Left ventricle myocardium inferior (tissue), 1 donor: ENCODE results near the gene POLG. TPM values are rescaled to one million over a fixed set of nuclear protein-coding genes. Genes with fewer than 3 reads are reported as not detected.
A peak's percentile ranks its signal among the peaks of the same experiment; 100 is the strongest.

Experiments used
- DNase-seq: peaks from one replicate; pipeline ENCODE4 v3.0.0-alpha.2; 2020
- H3K27ac ChIP-seq: fragments of 200-600 bp; replicated peaks from 2 replicates; pipeline ENCODE4 v1.8.0; 2021
- H3K27me3 ChIP-seq: fragments of 200-600 bp; 2 replicates; pipeline ENCODE4 v1.8.0; 2021; ENCODE audit warnings: low read depth
- H3K36me3 ChIP-seq: fragments of 200-600 bp; 2 replicates; pipeline ENCODE4 v1.8.0; 2021
- H3K4me1 ChIP-seq: fragments of 200-600 bp; 2 replicates; pipeline ENCODE4 v1.8.0; 2021
- H3K4me3 ChIP-seq: fragments of 200-600 bp; 2 replicates; pipeline ENCODE4 v1.8.0; 2021; ENCODE audit warnings: mild to moderate bottlenecking, moderate library complexity
- H3K9me3 ChIP-seq: fragments of 200-600 bp; replicated peaks from 2 replicates; pipeline ENCODE4 v1.8.0; 2021
- intact Hi-C: fragments of 100-400 bp; cut with micrococcal nuclease; formaldehyde crosslinking; loops from one replicate; pipeline ENCODE4 v1.11.0; 2022
- total RNA-seq: library from RNA; stranded (reverse); fragmentation: NEBNext Ultra II Directional; extraction: Animal tissue kit (Norgen Biotek cat#: 25700); gene quantifications from one replicate; pipeline ENCODE4 v1.2.1, GENCODE V29; 2021
- TF ChIP-seq, protein P1 (sequence below): fragments of 200-600 bp; IDR thresholded peaks from 2 replicates; pipeline ENCODE4 v1.8.0; 2021; ENCODE audit warnings: antibody characterized with exemption, mild to moderate bottlenecking, borderline replicate concordance
- donor health status: DM: no; HTN: yes; CAD: no; lungs with severe emphysema.

Gene POLG
- total RNA-seq, 1 donor from 2014 or later = 31.1 TPM

DNA sequence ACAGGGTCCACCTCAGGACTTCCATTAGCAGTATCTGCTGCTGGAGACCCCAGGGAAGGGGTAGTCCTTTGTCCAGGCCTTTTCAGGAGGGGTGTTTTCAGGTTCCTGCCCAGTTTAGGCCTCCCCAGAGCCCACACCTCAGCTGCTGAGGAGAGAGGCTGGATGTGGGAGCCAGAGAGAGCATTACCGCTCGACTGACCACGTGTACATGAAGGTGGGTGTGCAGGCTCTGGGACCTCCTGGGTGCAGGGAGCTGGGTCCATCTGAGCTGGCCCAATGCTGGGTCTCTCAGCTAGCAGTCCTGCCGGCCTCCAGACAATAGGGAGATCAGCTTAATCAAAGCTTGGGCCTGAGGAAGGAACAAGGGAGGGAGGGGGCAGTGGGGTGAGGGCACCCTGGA lies 29.1 kb upstream of the POLG start:
- TF ChIP-seq, protein P1, sequence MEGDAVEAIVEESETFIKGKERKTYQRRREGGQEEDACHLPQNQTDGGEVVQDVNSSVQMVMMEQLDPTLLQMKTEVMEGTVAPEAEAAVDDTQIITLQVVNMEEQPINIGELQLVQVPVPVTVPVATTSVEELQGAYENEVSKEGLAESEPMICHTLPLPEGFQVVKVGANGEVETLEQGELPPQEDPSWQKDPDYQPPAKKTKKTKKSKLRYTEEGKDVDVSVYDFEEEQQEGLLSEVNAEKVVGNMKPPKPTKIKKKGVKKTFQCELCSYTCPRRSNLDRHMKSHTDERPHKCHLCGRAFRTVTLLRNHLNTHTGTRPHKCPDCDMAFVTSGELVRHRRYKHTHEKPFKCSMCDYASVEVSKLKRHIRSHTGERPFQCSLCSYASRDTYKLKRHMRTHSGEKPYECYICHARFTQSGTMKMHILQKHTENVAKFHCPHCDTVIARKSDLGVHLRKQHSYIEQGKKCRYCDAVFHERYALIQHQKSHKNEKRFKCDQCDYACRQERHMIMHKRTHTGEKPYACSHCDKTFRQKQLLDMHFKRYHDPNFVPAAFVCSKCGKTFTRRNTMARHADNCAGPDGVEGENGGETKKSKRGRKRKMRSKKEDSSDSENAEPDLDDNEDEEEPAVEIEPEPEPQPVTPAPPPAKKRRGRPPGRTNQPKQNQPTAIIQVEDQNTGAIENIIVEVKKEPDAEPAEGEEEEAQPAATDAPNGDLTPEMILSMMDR = no peak
- Histone ChIP-seq H3K9me3 (no peaks in the 10 kb centered on the region), H3K27ac (no peak overlapping the region), H3K4me3 (no peak overlapping the region), H3K36me3 (no peaks in the 10 kb centered on the region), H3K4me1 (peaks cover 33% of the 10 kb centered on the region), H3K27me3 (peaks cover 100% of the 10 kb centered on the region)
- intact Hi-C loops = no loop called here
- no peak for DNase-seq

DNA sequence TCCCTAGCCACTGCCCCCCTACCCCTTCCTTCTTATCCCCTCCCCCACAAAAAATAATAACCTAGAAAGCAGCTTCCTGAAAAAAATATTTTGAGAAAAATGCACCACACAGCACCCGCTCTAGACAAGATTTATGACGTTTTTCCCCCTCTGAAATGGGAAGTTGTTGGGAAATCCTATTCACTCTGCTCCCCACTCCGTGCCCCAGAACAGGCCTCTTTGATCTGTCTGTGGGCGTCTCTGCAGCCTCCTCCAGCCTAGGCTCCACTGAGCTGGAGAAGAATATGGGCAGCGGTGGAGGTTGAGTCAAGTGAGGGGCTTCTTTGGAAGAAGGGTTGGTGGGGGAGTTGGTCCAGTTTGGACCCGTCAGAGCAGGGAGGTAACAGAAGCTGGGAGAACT lies 28.5 kb upstream of the POLG start:
- H3K9me3 ChIP-seq = no peaks in the 10 kb centered on the region
- H3K27me3 ChIP-seq = peaks cover 100% of the 10 kb centered on the region
- no peaks in the 10 kb centered on the region for H3K36me3 ChIP-seq
- no peak for DNase-seq
- H3K27ac ChIP-seq = no peak overlapping the region
- peaks cover 38% of the 10 kb centered on the region for H3K4me1 ChIP-seq
- H3K4me3 ChIP-seq = no peak overlapping the region
- intact Hi-C loops = no loop called here
- TF ChIP-seq, protein P1 = no peak

DNA sequence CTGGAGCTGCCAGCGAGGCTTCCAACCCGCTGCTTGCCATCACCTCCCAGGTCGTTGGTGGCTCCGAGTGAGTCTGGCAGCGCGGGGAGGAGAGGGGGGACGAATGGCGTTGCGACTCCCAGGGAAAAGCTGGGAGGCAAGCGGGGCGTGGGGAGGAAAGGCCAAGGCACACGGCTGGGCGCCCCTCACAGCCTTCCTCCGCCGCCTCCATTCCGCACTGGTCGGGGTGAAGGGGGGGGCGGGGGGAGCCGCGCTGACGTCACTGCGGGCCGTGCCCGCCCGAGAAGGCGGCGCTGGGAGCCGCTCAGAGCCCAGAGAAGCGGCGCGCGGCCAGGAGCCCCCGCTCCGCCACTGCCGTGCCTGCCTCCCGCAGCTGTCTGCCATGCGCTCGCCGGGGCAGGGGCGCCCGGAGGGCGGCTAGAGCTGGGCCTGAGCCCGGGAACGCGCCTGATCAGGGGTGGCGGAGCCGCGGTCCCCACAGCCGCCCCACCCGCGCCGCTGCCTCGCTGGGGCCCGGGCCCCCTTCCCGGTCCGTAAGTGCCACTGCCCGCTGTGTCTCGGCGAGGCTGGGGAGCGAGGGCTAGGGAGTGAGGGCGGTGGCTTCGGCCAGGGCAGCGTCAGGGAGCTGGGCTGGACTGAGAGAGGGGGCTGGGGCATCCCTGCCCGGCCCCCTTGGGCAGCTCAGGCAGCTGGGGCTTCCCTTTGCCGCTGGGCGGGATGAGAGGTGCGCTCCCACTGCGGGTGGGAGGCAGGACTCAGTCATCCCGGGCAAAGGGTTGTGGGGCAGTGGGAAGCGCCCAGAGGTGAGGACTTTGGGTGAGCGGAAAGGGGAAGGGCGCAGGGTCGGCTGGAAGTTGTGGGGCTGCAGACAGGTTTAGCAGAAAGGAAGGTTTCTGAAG lies 27.8 kb upstream of the POLG start:
- H3K27ac ChIP-seq = no peak overlapping the region
- TF ChIP-seq, protein P1 = no peak
- H3K4me1 ChIP-seq = peaks cover 33% of the 10 kb centered on the region
- intact Hi-C loops = no loop called here
- H3K36me3 ChIP-seq = no peaks in the 10 kb centered on the region
- no peak for DNase-seq
- no peak overlapping the region for H3K4me3 ChIP-seq
- H3K9me3 ChIP-seq = no peaks in the 10 kb centered on the region
- H3K27me3 ChIP-seq = peaks cover 100% of the 10 kb centered on the region

DNA sequence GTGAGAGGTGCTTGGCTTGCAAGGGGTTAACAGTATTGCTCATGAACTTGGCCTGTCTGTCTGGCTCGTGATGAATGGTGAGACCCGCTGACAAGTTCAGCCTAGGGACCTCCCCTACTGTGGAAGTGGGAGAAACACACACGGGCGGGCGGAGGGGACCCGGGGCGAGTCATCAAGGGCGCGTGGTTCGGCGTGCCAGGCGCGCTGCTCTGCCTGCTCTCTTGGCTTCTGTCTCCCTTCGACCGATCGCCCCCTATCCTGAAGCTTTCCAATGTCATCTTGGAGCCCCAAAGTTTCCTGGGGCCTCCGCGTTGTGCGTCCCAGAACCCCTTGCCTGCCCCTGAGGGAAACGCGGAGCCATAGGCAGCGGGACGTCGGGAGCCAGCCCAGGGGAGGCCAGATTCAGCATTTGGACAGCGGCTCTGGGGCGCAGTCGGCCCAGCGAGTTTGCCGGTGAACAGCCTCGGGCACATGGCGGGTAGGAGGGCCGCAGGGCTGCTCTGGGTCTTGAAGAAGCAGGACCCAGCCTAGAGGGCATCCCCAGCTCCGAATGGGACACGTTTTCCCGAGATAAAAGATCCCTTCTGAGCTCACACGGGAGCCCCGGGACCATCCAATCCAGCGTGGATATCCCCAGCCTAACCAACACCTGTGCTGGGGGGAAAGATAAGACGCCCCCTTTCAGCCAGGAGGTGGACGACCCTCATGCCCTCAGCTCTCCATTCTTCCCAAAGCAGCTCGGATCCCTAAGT lies 27.0 kb upstream of the POLG start:
- peaks cover 28% of the 10 kb centered on the region for H3K4me1 ChIP-seq
- no peak overlapping the region for H3K27ac ChIP-seq
- H3K27me3 ChIP-seq = peaks cover 100% of the 10 kb centered on the region
- TF ChIP-seq, protein P1 = no peak
- no peak overlapping the region for H3K4me3 ChIP-seq
- intact Hi-C loops = no loop called here
- no peaks in the 10 kb centered on the region for H3K36me3 ChIP-seq
- peak; percentile 61 for DNase-seq
- no peaks in the 10 kb centered on the region for H3K9me3 ChIP-seq

DNA sequence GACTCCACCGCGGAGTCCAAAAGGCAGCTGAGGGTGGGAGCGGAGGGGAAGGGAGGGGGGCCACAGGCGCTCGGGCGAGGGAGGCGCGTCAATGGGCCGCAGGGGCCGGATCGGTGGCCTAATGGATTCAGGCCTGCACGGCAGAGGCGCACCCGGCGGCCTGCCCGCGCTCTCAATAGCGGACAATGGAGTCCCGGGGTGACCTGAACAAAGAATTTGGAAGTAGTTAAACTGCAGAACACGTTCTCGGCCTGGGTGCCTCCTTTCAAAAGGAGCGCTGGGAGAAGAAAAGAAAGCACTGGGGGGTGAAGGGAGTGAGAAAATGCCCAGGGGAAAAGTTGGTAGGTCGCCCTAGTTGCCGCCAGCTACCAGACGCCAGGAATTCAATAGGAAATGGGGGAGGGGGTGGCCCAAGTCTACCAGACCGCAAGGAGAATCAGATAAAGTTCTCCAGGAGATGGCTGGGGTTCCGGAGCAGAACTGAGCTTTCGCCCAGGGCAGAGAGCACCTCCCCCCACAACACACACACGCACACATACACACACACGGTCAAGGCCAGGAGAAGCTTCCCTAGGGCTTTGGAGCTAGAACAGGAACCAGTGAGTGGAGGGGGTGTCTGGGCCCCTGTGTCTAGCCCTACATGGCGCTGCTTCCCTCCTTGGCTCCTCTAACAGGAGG lies 25.8 kb upstream of the POLG start:
- H3K4me1 ChIP-seq = peaks cover 28% of the 10 kb centered on the region
- TF ChIP-seq, protein P1 = no peak
- H3K27me3 ChIP-seq = peaks cover 100% of the 10 kb centered on the region
- no peak for DNase-seq
- no peak overlapping the region for H3K4me3 ChIP-seq
- H3K9me3 ChIP-seq = no peaks in the 10 kb centered on the region
- no peak overlapping the region for H3K27ac ChIP-seq
- intact Hi-C loops = no loop called here
- no peaks in the 10 kb centered on the region for H3K36me3 ChIP-seq
